HCT116 (cell line): ENCODE measurements around the gene KRTAP13-2. TPM values are rescaled to one million over a fixed set of nuclear protein-coding genes. Genes with fewer than 3 reads are reported as not detected.
A peak's percentile ranks its signal among the peaks of the same experiment; 100 is the strongest.

Experiments used
- ATAC-seq: fragments of 200-7000 bp; cut with Tn5 transposase; 2 replicates; pipeline ENCODE4 v1.9.1; 2020; ENCODE audit warnings: mild to moderate bottlenecking, moderate library complexity
- BruUV-seq: library from RNA; stranded (reverse); fragments of 400-500 nt; replicated peaks from 2 replicates; lab custom pipeline; 2021; lab: Mats Ljungman, UMichigan
- CTCF ChIA-PET: fragments of 300-600 bp; sonication (Branson Sonifier 250); formaldehyde crosslinking; loops from one replicate; lab custom pipeline; 2021; ENCODE audit warnings: antibody characterized with exemption; lab: Charles Lee
- POLR2A ChIA-PET: fragments of 300-600, 350-600 bp; sonication (Branson Sonifier 250); formaldehyde crosslinking; loops from one replicate; lab custom pipeline; 2021; ENCODE audit warnings: antibody characterized with exemption; lab: Charles Lee
- RAD21 ChIA-PET, 2 experiments: fragments of 300-600 bp; sonication (Branson Sonifier 250); formaldehyde crosslinking; loops; one replicate each; lab custom pipeline; 2023; ENCODE audit warnings: low total read pairs in 2 of 2; ENCODE audit not compliant: uncharacterized antibody in 2 of 2, unreplicated experiment in 2 of 2, low non-redundant PET in 1 of 2; lab: Charles Lee
- DNase-seq: peaks from one replicate; pipeline ENCODE4 v3.0.0-alpha.2; 2010; ENCODE audit warnings: low read depth, low spot score
- H2AFZ ChIP-seq: fragments of 200-600 bp; shearing (Covaris generic), sonication (generic); 2 replicates; pipeline ENCODE4 v1.6.1; 2017; ENCODE audit warnings: low read depth, mixed run types, mixed read lengths, antibody characterized with exemption, low read length; ENCODE audit not compliant: poor library complexity, severe bottlenecking
- H3K27ac ChIP-seq: 2 replicates; pipeline ENCODE4 v1.5.1; 2012; ENCODE audit warnings: low read depth, low read length
- H3K27me3 ChIP-seq: fragments of 200-600 bp; sonication (generic); 2 replicates; pipeline ENCODE4 v1.6.1; 2016; ENCODE audit warnings: mixed run types, low read length, mixed read lengths; ENCODE audit not compliant: insufficient read depth
- H3K36me3 ChIP-seq, 2 experiments: fragments of 200-500 bp in 1 of 2; fragments of 200-600 bp in 1 of 2; sonication (Bioruptor generic) in 1 of 2; sonication (generic) in 1 of 2; 2 replicates each; pipeline versions ENCODE4 v1.5.1 to v1.6.1; 2014 to 2016; ENCODE audit warnings: low read length in 2 of 2, inconsistent platforms in 1 of 2, mixed read lengths in 1 of 2, mixed run types in 1 of 2; ENCODE audit not compliant: insufficient read depth in 2 of 2, control insufficient read depth in 1 of 2
- H3K4me1 ChIP-seq, 2 experiments: fragments of 200-600 bp in 1 of 2; sonication (generic) in 1 of 2; 2 replicates each; pipeline versions ENCODE4 v1.5.1 to v1.6.1; 2012 to 2017; ENCODE audit warnings: low read length in 2 of 2, inconsistent platforms in 1 of 2, mild to moderate bottlenecking in 1 of 2, mixed read lengths in 1 of 2, mixed run types in 1 of 2, moderate library complexity in 1 of 2; ENCODE audit not compliant: insufficient read depth in 2 of 2, control insufficient read depth in 1 of 2
- H3K4me2 ChIP-seq: fragments of 200-600 bp; sonication (generic); 2 replicates; pipeline ENCODE4 v1.6.1; 2017; ENCODE audit warnings: mixed run types, low read length, mixed read lengths
- H3K4me3 ChIP-seq, 2 experiments: fragments of 200-600 bp in 1 of 2; sonication (generic) in 1 of 2; replicated peaks in 1 of 2; 2 replicates each; pipeline ENCODE4 v1.5.1; 2011 to 2016; ENCODE audit warnings: low read length in 2 of 2, control low read depth in 1 of 2, low read depth in 1 of 2, mild to moderate bottlenecking in 1 of 2, mixed read lengths in 1 of 2, mixed run types in 1 of 2
- H3K79me2 ChIP-seq: fragments of 200-600 bp; sonication (generic); 2 replicates; pipeline ENCODE4 v1.6.1; 2017; ENCODE audit warnings: mild to moderate bottlenecking, mixed run types, low read length, moderate library complexity, mixed read lengths; ENCODE audit not compliant: insufficient read depth
- H3K9ac ChIP-seq: fragments of 200-600 bp; sonication (generic); 2 replicates; pipeline ENCODE4 v1.6.1; 2016; ENCODE audit warnings: low read length, mixed read lengths
- H3K9me2 ChIP-seq: fragments of 200-600 bp; sonication (generic), shearing (Covaris generic); 2 replicates; pipeline ENCODE4 v1.6.1; 2017; ENCODE audit warnings: mixed run types, mild to moderate bottlenecking, moderate library complexity; ENCODE audit not compliant: insufficient read depth
- H3K9me3 ChIP-seq, 2 experiments: fragments of 200-500 bp in 1 of 2; fragments of 200-600 bp in 1 of 2; sonication (Bioruptor generic) in 1 of 2; sonication (generic) in 1 of 2; 2 replicates each; pipeline ENCODE4 v1.6.1; 2014 to 2017; ENCODE audit warnings: low read length in 2 of 2, mixed read lengths in 2 of 2, inconsistent platforms in 1 of 2, low read depth in 1 of 2, mild to moderate bottlenecking in 1 of 2, mixed run types in 1 of 2, moderate library complexity in 1 of 2; ENCODE audit not compliant: control insufficient read depth in 1 of 2, insufficient read depth in 1 of 2
- H4K20me1 ChIP-seq: fragments of 200-600 bp; sonication (generic), shearing (Covaris generic); 2 replicates; pipeline ENCODE4 v1.6.1; 2017; ENCODE audit warnings: mixed run types, mild to moderate bottlenecking, moderate library complexity; ENCODE audit not compliant: insufficient read depth
- CEBPB ChIP-seq: IDR thresholded peaks from 2 replicates; pipeline ENCODE4 v1.6.1; 2012; ENCODE audit warnings: low read depth
- EZH2 ChIP-seq: fragments of 200-600 bp; sonication (generic); IDR thresholded peaks from 2 replicates; pipeline ENCODE4 v1.6.1; 2017; ENCODE audit warnings: antibody characterized with exemption, mixed run types
- POLR2A ChIP-seq: IDR thresholded peaks from 2 replicates; pipeline ENCODE4 v1.7.0; 2011; ENCODE audit warnings: borderline replicate concordance; ENCODE audit not compliant: insufficient read depth, insufficient read length; ENCODE audit errors: extremely low read depth
- POLR2AphosphoS5 ChIP-seq: IDR thresholded peaks from 2 replicates; pipeline ENCODE4 v1.6.1; 2011; ENCODE audit warnings: mild to moderate bottlenecking, low read depth, low read length, moderate library complexity
- SIN3A ChIP-seq: IDR thresholded peaks from 2 replicates; pipeline ENCODE4 v1.6.1; 2012; ENCODE audit warnings: low read depth
- SRF ChIP-seq: IDR thresholded peaks from 2 replicates; pipeline ENCODE4 v1.6.1; 2012; ENCODE audit warnings: low read depth
- TCF7L2 ChIP-seq: IDR thresholded peaks from 2 replicates; pipeline ENCODE4 v1.7.0; 2011; ENCODE audit warnings: borderline replicate concordance, inconsistent platforms; ENCODE audit not compliant: insufficient read depth, insufficient read length; ENCODE audit errors: extremely low read depth
- YY1 ChIP-seq: IDR thresholded peaks from 2 replicates; pipeline ENCODE4 v1.6.1; 2011; ENCODE audit warnings: low read length, low read depth, moderate library complexity, mild to moderate bottlenecking; ENCODE audit not compliant: insufficient replicate concordance; ENCODE audit errors: extremely low read depth
- intact Hi-C: fragments of 100-400 bp; cut with micrococcal nuclease; formaldehyde crosslinking; loops from 2 replicates; pipeline ENCODE4 v1.10.0; 2022
- total RNA-seq: library from RNA; stranded (reverse); gene quantifications from one replicate; pipeline ENCODE4 v1.2.1, GENCODE V29; 2021; ENCODE audit not compliant: unreplicated experiment
- TF ChIP-seq, protein P1 (sequence below): IDR thresholded peaks from 2 replicates; pipeline ENCODE4 v1.6.1; 2012
- TF ChIP-seq, protein P2 (sequence below), 3 experiments: fragments of 200-600 bp in 1 of 3; sonication (generic) in 1 of 3; IDR thresholded peaks in 2 of 3; conservative IDR thresholded peaks in 1 of 3; 2 replicates each; pipeline ENCODE4 v1.5.1; 2012 to 2017; ENCODE audit warnings: low read depth in 2 of 3, low read length in 2 of 3, antibody characterized with exemption in 1 of 3, borderline replicate concordance in 1 of 3, control low read depth in 1 of 3, mild to moderate bottlenecking in 1 of 3, mixed read lengths in 1 of 3, mixed run types in 1 of 3, moderate library complexity in 1 of 3; ENCODE audit not compliant: insufficient read depth in 1 of 3

Gene KRTAP13-2
- total RNA-seq, 1 experiment from 2014 or later = not detected

- Histone ChIP-seq H3K27me3 (no peaks in the 10 kb centered on the region), H3K9me2 (no peaks in the 10 kb centered on the region), H3K4me3 (no peak overlapping the region), H2AFZ (no peak overlapping the region), H3K9ac (no peak overlapping the region), H3K4me1 (no peaks in the 10 kb centered on the region), H3K27ac (no peak overlapping the region), H3K9me3 (peaks cover 12 to 19% of the 10 kb centered on the region in 2 experiments; a peak in 3 of 4 replicates), H3K79me2 (no peaks in the 10 kb centered on the region), H4K20me1 (no peaks in the 10 kb centered on the region), H3K4me2 (no peak overlapping the region), H3K36me3 (no peaks in the 10 kb centered on the region)
- POLR2A ChIA-PET = no interaction called here
- DNase-seq (peak; percentile 2), ATAC-seq (no peak)
- BruUV-seq = no TSS peak
- RAD21 ChIA-PET = no interaction called here
- CTCF ChIA-PET = no interaction called here
- intact Hi-C loops = no loop called here
- peak; percentile 21 for TF ChIP-seq TCF7L2
- TF ChIP-seq, protein P1, sequence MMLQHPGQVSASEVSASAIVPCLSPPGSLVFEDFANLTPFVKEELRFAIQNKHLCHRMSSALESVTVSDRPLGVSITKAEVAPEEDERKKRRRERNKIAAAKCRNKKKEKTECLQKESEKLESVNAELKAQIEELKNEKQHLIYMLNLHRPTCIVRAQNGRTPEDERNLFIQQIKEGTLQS = no peak
Measured at GRCh38 chr21:30408782-30409494, 36.9 kb upstream of the KRTAP13-2 start.

DNA sequence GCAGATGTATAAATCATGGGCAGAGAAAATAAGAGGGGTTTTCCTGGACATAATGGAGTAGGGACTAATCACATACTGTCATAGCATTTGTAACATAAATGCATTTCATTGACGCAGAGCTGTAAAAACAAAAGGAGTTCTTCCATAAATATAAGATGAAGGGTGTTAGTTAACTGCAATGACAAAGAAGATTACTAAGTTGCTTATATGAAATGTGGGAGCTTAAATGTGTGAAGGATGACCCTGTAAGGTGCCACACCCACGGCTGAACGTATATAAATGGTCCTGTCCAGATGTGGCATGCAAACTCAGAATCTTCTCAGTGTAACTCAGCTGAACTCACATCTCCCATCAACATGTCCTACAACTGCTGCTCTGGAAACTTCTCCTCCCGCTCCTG lies 23.7 kb upstream of the KRTAP13-2 start, which contains the start of gene KRTAP13-1:
TSS of gene KRTAP13-1 (plus strand) at position 301 of the 400 bp plus-strand sequence. CDS start at position 357, 56 bp downstream.
- peaks cover 3 to 26% of the 10 kb centered on the region in 2 experiments; a peak in 2 of 4 replicates for H3K9me3 ChIP-seq
- no peak for TF ChIP-seq YY1
- TF ChIP-seq EZH2 = no peak
- TF ChIP-seq POLR2AphosphoS5 = no peak
- no peak for TF ChIP-seq SRF
- TF ChIP-seq, protein P2, sequence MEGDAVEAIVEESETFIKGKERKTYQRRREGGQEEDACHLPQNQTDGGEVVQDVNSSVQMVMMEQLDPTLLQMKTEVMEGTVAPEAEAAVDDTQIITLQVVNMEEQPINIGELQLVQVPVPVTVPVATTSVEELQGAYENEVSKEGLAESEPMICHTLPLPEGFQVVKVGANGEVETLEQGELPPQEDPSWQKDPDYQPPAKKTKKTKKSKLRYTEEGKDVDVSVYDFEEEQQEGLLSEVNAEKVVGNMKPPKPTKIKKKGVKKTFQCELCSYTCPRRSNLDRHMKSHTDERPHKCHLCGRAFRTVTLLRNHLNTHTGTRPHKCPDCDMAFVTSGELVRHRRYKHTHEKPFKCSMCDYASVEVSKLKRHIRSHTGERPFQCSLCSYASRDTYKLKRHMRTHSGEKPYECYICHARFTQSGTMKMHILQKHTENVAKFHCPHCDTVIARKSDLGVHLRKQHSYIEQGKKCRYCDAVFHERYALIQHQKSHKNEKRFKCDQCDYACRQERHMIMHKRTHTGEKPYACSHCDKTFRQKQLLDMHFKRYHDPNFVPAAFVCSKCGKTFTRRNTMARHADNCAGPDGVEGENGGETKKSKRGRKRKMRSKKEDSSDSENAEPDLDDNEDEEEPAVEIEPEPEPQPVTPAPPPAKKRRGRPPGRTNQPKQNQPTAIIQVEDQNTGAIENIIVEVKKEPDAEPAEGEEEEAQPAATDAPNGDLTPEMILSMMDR (IDR thresholded peaks at IDR 0.05 in 2 of 3, conservative IDR thresholded peaks at IDR 0.05 in 1 of 3; ENCODE audit: borderline replicate concordance in 1 of 3, insufficient read depth in 1 of 3, low read depth in 2 of 3, low read length in 2 of 3) = no peak
- TF ChIP-seq SIN3A = no peak
- TF ChIP-seq POLR2A = no peak
- no peak for TF ChIP-seq CEBPB
- TF ChIP-seq, all 23 proteins: peak for 0
- no peak within 1 kb of the TSS for H2AFZ ChIP-seq
- H3K27ac ChIP-seq = no peak within 1 kb of the TSS
- H3K9ac ChIP-seq = no peak within 1 kb of the TSS
- no TSS peak for BruUV-seq
- no peaks in the 10 kb centered on the region for H3K4me1 ChIP-seq
- ATAC-seq (no peak), DNase-seq (no peak)
- ChIA-PET POLR2A (no interaction called here), CTCF (no interaction called here), RAD21 (no interaction called here)
- H4K20me1 ChIP-seq = no peaks in the 10 kb centered on the region
- no peak within 1 kb of the TSS for H3K4me2 ChIP-seq
- no peak within 1 kb of the TSS for H3K4me3 ChIP-seq
- no peaks in the 10 kb centered on the region for H3K79me2 ChIP-seq
- H3K36me3 ChIP-seq = no peaks in the 10 kb centered on the region
- no peaks in the 10 kb centered on the region for H3K9me2 ChIP-seq
- no peaks in the 10 kb centered on the region for H3K27me3 ChIP-seq
- intact Hi-C loops = no loop called here
